K562 (cell line): Measurements from ENCODE around the gene BPI. TPM values are rescaled to one million over a fixed set of nuclear protein-coding genes. Genes with fewer than 3 reads are reported as not detected.

Source experiments
- ATAC-seq: fragments of 200-7000 bp; cut with Tn5 transposase; 3 replicates; pipeline ENCODE4 v1.9.1; 2020; ENCODE audit warnings: moderate library complexity
- BruUV-seq: library from RNA; stranded (reverse); fragments of 400-500 nt; replicated peaks from 2 replicates; lab custom pipeline; 2021; lab: Mats Ljungman, UMichigan
- CTCF ChIA-PET: fragments of 300-600 bp; formaldehyde crosslinking; extraction: SDS; loops from one replicate; lab custom pipeline; 2021; ENCODE audit warnings: low intra/inter-chr PET ratio; lab: Yijun Ruan, JAX
- POLR2A ChIA-PET: fragments of 300-600, 350-650 bp; sonication (Branson Sonifier 250); formaldehyde crosslinking; extraction: SDS; loops from one replicate; lab custom pipeline; 2021; ENCODE audit warnings: antibody characterized with exemption, inconsistent platforms; lab: Yijun Ruan, JAX
- DNase-seq, 4 experiments: peaks; one replicate each; pipeline versions ENCODE4 v3.0.0 to v3.0.0-alpha.2; 2011 to 2018; ENCODE audit warnings: low spot score in 3 of 4, mixed read lengths in 3 of 4; ENCODE audit errors: extremely low read depth in 1 of 4
- FAIRE-seq: peaks from 2 replicates; lab custom pipeline; 2011; peaks lifted over from hg19 to GRCh38; lab: Jason Lieb, UNC
- H2AFZ ChIP-seq: 2 replicates; pipeline ENCODE4 v1.6.0; 2011; ENCODE audit warnings: low read depth, low read length, control low read depth, inconsistent platforms
- H3K27ac ChIP-seq: fragments of 200-600 bp; 3 replicates; pipeline ENCODE4 v1.8.0; 2011; ENCODE audit warnings: low read depth, mild to moderate bottlenecking, control low read depth, inconsistent platforms, low read length, moderate library complexity, mixed read lengths; ENCODE audit errors: extremely low read depth
- H3K27me3 ChIP-seq, 2 experiments: fragments of 300-600 bp in 1 of 2; 2 replicates in 1 of 2; 3 replicates in 1 of 2; pipeline versions ENCODE4 v1.6.0 to v1.8.0; 2011; ENCODE audit warnings: inconsistent platforms in 2 of 2, low read length in 2 of 2, mild to moderate bottlenecking in 1 of 2, mixed read lengths in 1 of 2, moderate library complexity in 1 of 2; ENCODE audit not compliant: control insufficient read depth in 2 of 2, insufficient read depth in 2 of 2
- H3K36me3 ChIP-seq: fragments of 300-600 bp; 3 replicates; pipeline ENCODE4 v1.8.0; 2011; ENCODE audit warnings: mild to moderate bottlenecking, low read length, inconsistent platforms; ENCODE audit not compliant: control insufficient read depth, insufficient read depth
- H3K4me1 ChIP-seq, 2 experiments: fragments of 200-600 bp in 1 of 2; replicated peaks in 1 of 2; 2 replicates in 1 of 2; 3 replicates in 1 of 2; pipeline versions ENCODE4 v1.5.1 to v1.8.0; 2011; ENCODE audit warnings: inconsistent platforms in 2 of 2, low read length in 2 of 2, mild to moderate bottlenecking in 1 of 2, mixed read lengths in 1 of 2, moderate library complexity in 1 of 2; ENCODE audit not compliant: control insufficient read depth in 2 of 2, insufficient read depth in 2 of 2
- H3K4me2 ChIP-seq: 2 replicates; pipeline ENCODE4 v1.6.1; 2011; ENCODE audit warnings: low read length, control low read depth, inconsistent platforms, mixed read lengths; ENCODE audit not compliant: insufficient read depth
- H3K4me3 ChIP-seq: fragments of 200-600 bp; sonication (generic), shearing (Covaris generic); 2 replicates; pipeline ENCODE4 v1.5.1; 2016; ENCODE audit warnings: control low read depth, inconsistent platforms
- H3K79me2 ChIP-seq: fragments of 200-600 bp; 3 replicates; pipeline ENCODE4 v1.8.0; 2011; ENCODE audit warnings: low read length, inconsistent platforms; ENCODE audit not compliant: control insufficient read depth, insufficient read depth
- H3K9ac ChIP-seq, 2 experiments: 2 replicates each; pipeline versions ENCODE4 v1.6.0 to v1.6.1; 2011; ENCODE audit warnings: low read depth in 2 of 2, low read length in 2 of 2, control low read depth in 1 of 2, inconsistent platforms in 1 of 2, mild to moderate bottlenecking in 1 of 2, mixed read lengths in 1 of 2; ENCODE audit not compliant: insufficient read depth in 1 of 2
- H3K9me1 ChIP-seq: one replicate; pipeline ENCODE4 v1.6.0; 2011; ENCODE audit warnings: inconsistent platforms, mild to moderate bottlenecking, low read length, moderate library complexity; ENCODE audit not compliant: control insufficient read depth, insufficient read depth
- H3K9me3 ChIP-seq: replicated peaks from 2 replicates; pipeline ENCODE4 v1.5.1; 2011; ENCODE audit warnings: low read depth, low read length, inconsistent platforms; ENCODE audit not compliant: control insufficient read depth, insufficient read depth
- H4K20me1 ChIP-seq: replicated peaks from 2 replicates; pipeline ENCODE4 v1.6.1; 2011; ENCODE audit warnings: low read length, inconsistent platforms, mixed read lengths; ENCODE audit not compliant: control insufficient read depth, insufficient read depth
- CHD2 ChIP-seq: IDR thresholded peaks from 2 replicates; pipeline ENCODE4 v1.6.1; 2011; ENCODE audit warnings: low read depth, low read length
- ESRRA ChIP-seq: fragments of 450-650 bp; IDR thresholded peaks from 2 replicates; pipeline ENCODE4 v1.6.1; 2014; ENCODE audit warnings: low read depth, mild to moderate bottlenecking, moderate library complexity, borderline replicate concordance
- TSC22D4 ChIP-seq: fragments of 450-650 bp; IDR thresholded peaks from 2 replicates; pipeline ENCODE4 v1.6.1; 2016; ENCODE audit warnings: missing genetic modification characterization, missing biosample characterization, control low read depth
- ZNF143 ChIP-seq: sonication (generic); formaldehyde crosslinking; IDR thresholded peaks from 2 replicates; pipeline ENCODE4 v1.9.0; 2022; ENCODE audit warnings: mild to moderate bottlenecking, missing genetic modification reagents
- WGBS: fragments of 100-300 bp; shearing (Covaris generic); methylation state at CpG from one replicate; pipeline ENCODE4 v1.1.6; 2016; ENCODE audit warnings: low coverage, mixed read lengths; ENCODE audit not compliant: insufficient coverage; ENCODE audit errors: missing lambda C conversion rate; 5-methylcytosine and 5-hydroxymethylcytosine counted together
- in situ Hi-C: fragments of 300-500 bp; cut with MboI; formaldehyde crosslinking; loops from 4 replicates; pipeline ENCODE4 v1.15.0; 2018; ENCODE audit warnings: inconsistent platforms, mixed read lengths
- intact Hi-C: fragments of 100-400 bp; cut with micrococcal nuclease; formaldehyde crosslinking; loops from 2 replicates; pipeline ENCODE4 v1.14.2; 2022
- polyA plus RNA-seq, 8 experiments: library from polyadenylated mRNA; depleted of rRNA in 4 of 8; stranded (reverse) in 5 of 8; unstranded in 3 of 8; fragments of >200 nt; fragmentation: Nextera tagmentation in 2 of 8; fragmentation: Illumina TruSeq in 1 of 8; extraction: Ambion mirVana in 2 of 8; extraction: Trizol in 1 of 8; gene quantifications; 2 replicates each; pipeline versions ENCODE4 v1.2.1 to v1.2.3, GENCODE V29; 2011 to 2014; ENCODE audit warnings: inconsistent platforms in 1 of 8, missing spikeins in 1 of 8
- total RNA-seq, 7 experiments: library from RNA; depleted of rRNA in 6 of 7; stranded (reverse); fragments of >200 nt in 6 of 7; fragmentation: Illumina TruSeq in 2 of 7; extraction: Trizol in 2 of 7; gene quantifications; 2 replicates each; pipeline versions ENCODE4 v1.2.1 to v1.2.3, GENCODE V29; 2011 to 2021; ENCODE audit warnings: low replicate concordance in 1 of 7
- TF ChIP-seq, protein P1 (sequence below), 2 experiments: fragments of 450-650 bp in 1 of 2; sonication (generic) in 1 of 2; formaldehyde crosslinking in 1 of 2; IDR thresholded peaks; 2 replicates each; pipeline versions ENCODE4 v1.7.1 to v1.9.0; 2016 to 2022; ENCODE audit warnings: inconsistent platforms in 1 of 2, mild to moderate bottlenecking in 1 of 2, missing genetic modification reagents in 1 of 2
- TF ChIP-seq, protein P2 (sequence below): fragments of 250-450 bp; sonication (Bioruptor Pico); IDR thresholded peaks from 2 replicates; pipeline ENCODE4 v1.5.0; 2021
- TF ChIP-seq, protein P3 (sequence below): fragments of 150-350 bp; conservative IDR thresholded peaks from 2 replicates; pipeline ENCODE4 v1.6.1; 2014; ENCODE audit warnings: low read length
- TF ChIP-seq, protein P4 (sequence below): IDR thresholded peaks from 2 replicates; pipeline ENCODE4 v1.6.1; 2011; ENCODE audit not compliant: insufficient read length; ENCODE audit errors: extremely low read depth

BPI gene
- total and polyA plus RNA-seq, 9 of the 15 experiments (the other 6 are each of a cell fraction or from before 2014, with no cell fraction given), result not detected

DNA sequence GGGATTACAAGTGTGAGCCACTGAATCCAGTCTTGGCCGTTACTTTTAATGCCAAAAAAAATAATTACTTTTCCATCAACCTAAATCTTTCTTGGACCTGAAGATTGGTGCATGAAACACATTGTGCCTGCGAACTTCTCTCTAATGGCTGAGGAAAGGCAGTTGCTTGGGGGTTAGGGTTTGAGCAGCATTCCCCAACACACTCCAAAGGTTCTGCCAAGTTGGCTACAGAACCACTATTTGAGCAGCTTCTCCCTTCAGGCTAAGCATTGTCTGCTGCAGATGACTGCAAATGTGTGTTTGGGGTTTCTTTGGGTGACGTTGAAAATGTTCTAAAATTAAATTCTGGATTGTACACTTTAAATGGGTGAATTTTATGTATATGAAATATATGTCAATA lies 36.0 kb downstream of the BPI start:
- no peak for ATAC-seq
- no peak overlapping the region for H3K27ac ChIP-seq
- no peak overlapping the region for H3K4me3 ChIP-seq
- 25% methylated on average over 3 of the region's 3 CpGs for WGBS
- intact Hi-C loops, result loop anchor here (5.0 kb wide), 2 partner anchors 307 to 407 kb away; partner anchors contain the start of gene ACTR5
- peaks cover 9 to 21% of the 10 kb centered on the region in 2 experiments; a peak in 3 of 5 replicates for H3K27me3 ChIP-seq
- no peaks in the 10 kb centered on the region for H4K20me1 ChIP-seq
- ChIA-PET POLR2A (no interaction called here), CTCF (interaction anchor here (1.0 kb wide), 1 partner anchor 69 kb away, joined by 3 read pairs; no protein-coding TSS in a partner anchor)
- BruUV-seq, result no TSS peak
- FAIRE-seq, result no peak
- no peak for DNase-seq
- H3K4me2 ChIP-seq, result no peak overlapping the region
- H3K9me3 ChIP-seq, result peaks cover 9% of the 10 kb centered on the region
- H3K4me1 ChIP-seq, result peaks cover 15 to 25% of the 10 kb centered on the region in 2 experiments
- H3K79me2 ChIP-seq, result no peaks in the 10 kb centered on the region
- no peak overlapping the region for H3K9ac ChIP-seq
- no peaks in the 10 kb centered on the region for H3K9me1 ChIP-seq
- in situ Hi-C loops, result loop anchor here (5.0 kb wide), 1 partner anchor 72 kb away; no protein-coding TSS in a partner anchor
- no peaks in the 10 kb centered on the region for H3K36me3 ChIP-seq
- peak overlapping the region; percentile 32; the same call in 1 of the 2 replicates for H2AFZ ChIP-seq
- TF ChIP-seq CHD2, result no peak
- TF ChIP-seq TSC22D4 (tag), result no peak
- TF ChIP-seq, protein P1, sequence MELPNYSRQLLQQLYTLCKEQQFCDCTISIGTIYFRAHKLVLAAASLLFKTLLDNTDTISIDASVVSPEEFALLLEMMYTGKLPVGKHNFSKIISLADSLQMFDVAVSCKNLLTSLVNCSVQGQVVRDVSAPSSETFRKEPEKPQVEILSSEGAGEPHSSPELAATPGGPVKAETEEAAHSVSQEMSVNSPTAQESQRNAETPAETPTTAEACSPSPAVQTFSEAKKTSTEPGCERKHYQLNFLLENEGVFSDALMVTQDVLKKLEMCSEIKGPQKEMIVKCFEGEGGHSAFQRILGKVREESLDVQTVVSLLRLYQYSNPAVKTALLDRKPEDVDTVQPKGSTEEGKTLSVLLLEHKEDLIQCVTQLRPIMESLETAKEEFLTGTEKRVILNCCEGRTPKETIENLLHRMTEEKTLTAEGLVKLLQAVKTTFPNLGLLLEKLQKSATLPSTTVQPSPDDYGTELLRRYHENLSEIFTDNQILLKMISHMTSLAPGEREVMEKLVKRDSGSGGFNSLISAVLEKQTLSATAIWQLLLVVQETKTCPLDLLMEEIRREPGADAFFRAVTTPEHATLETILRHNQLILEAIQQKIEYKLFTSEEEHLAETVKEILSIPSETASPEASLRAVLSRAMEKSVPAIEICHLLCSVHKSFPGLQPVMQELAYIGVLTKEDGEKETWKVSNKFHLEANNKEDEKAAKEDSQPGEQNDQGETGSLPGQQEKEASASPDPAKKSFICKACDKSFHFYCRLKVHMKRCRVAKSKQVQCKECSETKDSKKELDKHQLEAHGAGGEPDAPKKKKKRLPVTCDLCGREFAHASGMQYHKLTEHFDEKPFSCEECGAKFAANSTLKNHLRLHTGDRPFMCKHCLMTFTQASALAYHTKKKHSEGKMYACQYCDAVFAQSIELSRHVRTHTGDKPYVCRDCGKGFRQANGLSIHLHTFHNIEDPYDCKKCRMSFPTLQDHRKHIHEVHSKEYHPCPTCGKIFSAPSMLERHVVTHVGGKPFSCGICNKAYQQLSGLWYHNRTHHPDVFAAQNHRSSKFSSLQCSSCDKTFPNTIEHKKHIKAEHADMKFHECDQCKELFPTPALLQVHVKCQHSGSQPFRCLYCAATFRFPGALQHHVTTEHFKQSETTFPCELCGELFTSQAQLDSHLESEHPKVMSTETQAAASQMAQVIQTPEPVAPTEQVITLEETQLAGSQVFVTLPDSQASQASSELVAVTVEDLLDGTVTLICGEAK (IDR thresholded peaks at IDR 0.05), result no peak
- TF ChIP-seq, protein P1 (CRISPR knock-in tag; IDR thresholded peaks at IDR 0.05), result no peak
- TF ChIP-seq, protein P2, sequence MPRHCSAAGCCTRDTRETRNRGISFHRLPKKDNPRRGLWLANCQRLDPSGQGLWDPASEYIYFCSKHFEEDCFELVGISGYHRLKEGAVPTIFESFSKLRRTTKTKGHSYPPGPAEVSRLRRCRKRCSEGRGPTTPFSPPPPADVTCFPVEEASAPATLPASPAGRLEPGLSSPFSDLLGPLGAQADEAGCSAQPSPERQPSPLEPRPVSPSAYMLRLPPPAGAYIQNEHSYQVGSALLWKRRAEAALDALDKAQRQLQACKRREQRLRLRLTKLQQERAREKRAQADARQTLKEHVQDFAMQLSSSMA (CRISPR knock-in tag), result no peak
- TF ChIP-seq, protein P3, sequence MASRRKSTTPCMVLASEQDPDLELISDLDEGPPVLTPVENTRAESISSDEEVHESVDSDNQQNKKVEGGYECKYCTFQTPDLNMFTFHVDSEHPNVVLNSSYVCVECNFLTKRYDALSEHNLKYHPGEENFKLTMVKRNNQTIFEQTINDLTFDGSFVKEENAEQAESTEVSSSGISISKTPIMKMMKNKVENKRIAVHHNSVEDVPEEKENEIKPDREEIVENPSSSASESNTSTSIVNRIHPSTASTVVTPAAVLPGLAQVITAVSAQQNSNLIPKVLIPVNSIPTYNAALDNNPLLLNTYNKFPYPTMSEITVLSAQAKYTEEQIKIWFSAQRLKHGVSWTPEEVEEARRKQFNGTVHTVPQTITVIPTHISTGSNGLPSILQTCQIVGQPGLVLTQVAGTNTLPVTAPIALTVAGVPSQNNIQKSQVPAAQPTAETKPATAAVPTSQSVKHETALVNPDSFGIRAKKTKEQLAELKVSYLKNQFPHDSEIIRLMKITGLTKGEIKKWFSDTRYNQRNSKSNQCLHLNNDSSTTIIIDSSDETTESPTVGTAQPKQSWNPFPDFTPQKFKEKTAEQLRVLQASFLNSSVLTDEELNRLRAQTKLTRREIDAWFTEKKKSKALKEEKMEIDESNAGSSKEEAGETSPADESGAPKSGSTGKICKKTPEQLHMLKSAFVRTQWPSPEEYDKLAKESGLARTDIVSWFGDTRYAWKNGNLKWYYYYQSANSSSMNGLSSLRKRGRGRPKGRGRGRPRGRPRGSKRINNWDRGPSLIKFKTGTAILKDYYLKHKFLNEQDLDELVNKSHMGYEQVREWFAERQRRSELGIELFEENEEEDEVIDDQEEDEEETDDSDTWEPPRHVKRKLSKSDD, result no peak
- TF ChIP-seq ZNF143 (CRISPR knock-in tag), result no peak
- TF ChIP-seq ESRRA, result no peak
- TF ChIP-seq, protein P4, sequence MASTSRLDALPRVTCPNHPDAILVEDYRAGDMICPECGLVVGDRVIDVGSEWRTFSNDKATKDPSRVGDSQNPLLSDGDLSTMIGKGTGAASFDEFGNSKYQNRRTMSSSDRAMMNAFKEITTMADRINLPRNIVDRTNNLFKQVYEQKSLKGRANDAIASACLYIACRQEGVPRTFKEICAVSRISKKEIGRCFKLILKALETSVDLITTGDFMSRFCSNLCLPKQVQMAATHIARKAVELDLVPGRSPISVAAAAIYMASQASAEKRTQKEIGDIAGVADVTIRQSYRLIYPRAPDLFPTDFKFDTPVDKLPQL, result no peak
